ENCODE data around the gene SDHA. TPM values are rescaled to one million over a fixed set of nuclear protein-coding genes. Genes with fewer than 3 reads are reported as not detected.
"Not testable (repeated sequence)": the region's sequence is repeated elsewhere in the genome, so short reads cannot be mapped to it uniquely, and the experiment has no call there.

SDHA gene
- total RNA-seq, 3 donors from 2014 or later: 73.1 to 120 (median 104) TPM

GRCh38 chr5:237931-238330 lies 19.8 kb downstream of the SDHA start:
- not testable (repeated sequence) for H3K9me3 Mint-ChIP-seq; DNase-seq; ATAC-seq; H3K4me3 Mint-ChIP-seq; H3K27me3 Mint-ChIP-seq (ENCODE audit: low read depth); H3K4me1 Mint-ChIP-seq (ENCODE audit: low read depth)
- H3K36me3 Mint-ChIP-seq (ENCODE audit: insufficient read depth): peaks cover 39% of the 10 kb centered on the region

- not testable (repeated sequence) for ATAC-seq; H3K4me1 Mint-ChIP-seq (ENCODE audit: low read depth); H3K27me3 Mint-ChIP-seq (ENCODE audit: low read depth); H3K4me3 Mint-ChIP-seq; H3K9me3 Mint-ChIP-seq; DNase-seq
- peaks cover 31% of the 10 kb centered on the region for H3K36me3 Mint-ChIP-seq (ENCODE audit: insufficient read depth)
These were observed 22.4 kb downstream of the SDHA start for GRCh38 chr5:240550-240949.

GRCh38 chr5:241045-241669 lies 23.0 kb downstream of the SDHA start:
- H3K4me3 Mint-ChIP-seq; DNase-seq; H3K27me3 Mint-ChIP-seq (ENCODE audit: low read depth); H3K4me1 Mint-ChIP-seq (ENCODE audit: low read depth); H3K9me3 Mint-ChIP-seq; ATAC-seq: not testable (repeated sequence)
- peaks cover 35% of the 10 kb centered on the region for H3K36me3 Mint-ChIP-seq (ENCODE audit: insufficient read depth)

GRCh38 chr5:243683-244367 lies 25.7 kb downstream of the SDHA start:
- H3K4me3 Mint-ChIP-seq; H3K4me1 Mint-ChIP-seq (ENCODE audit: low read depth); DNase-seq; H3K27me3 Mint-ChIP-seq (ENCODE audit: low read depth); ATAC-seq; H3K9me3 Mint-ChIP-seq: not testable (repeated sequence)
- H3K36me3 Mint-ChIP-seq (ENCODE audit: insufficient read depth): peaks cover 49% of the 10 kb centered on the region

- not testable (repeated sequence) for DNase-seq; H3K9me3 Mint-ChIP-seq; H3K27me3 Mint-ChIP-seq (ENCODE audit: low read depth); H3K4me3 Mint-ChIP-seq; ATAC-seq; H3K4me1 Mint-ChIP-seq (ENCODE audit: low read depth)
- H3K36me3 Mint-ChIP-seq (ENCODE audit: insufficient read depth): peaks cover 46% of the 10 kb centered on the region
These were observed 27.6 kb downstream of the SDHA start for GRCh38 chr5:245717-246116.

GRCh38 chr5:250396-250795 lies 32.3 kb downstream of the SDHA start:
- H3K27me3 Mint-ChIP-seq (ENCODE audit: low read depth); H3K4me3 Mint-ChIP-seq; H3K9me3 Mint-ChIP-seq; DNase-seq; H3K4me1 Mint-ChIP-seq (ENCODE audit: low read depth); ATAC-seq: not testable (repeated sequence)
- peaks cover 29% of the 10 kb centered on the region for H3K36me3 Mint-ChIP-seq (ENCODE audit: insufficient read depth)

GRCh38 chr5:251016-251415 lies 32.9 kb downstream of the SDHA start:
- H3K27me3 Mint-ChIP-seq (ENCODE audit: low read depth); H3K9me3 Mint-ChIP-seq; H3K4me3 Mint-ChIP-seq; DNase-seq; H3K4me1 Mint-ChIP-seq (ENCODE audit: low read depth); ATAC-seq: not testable (repeated sequence)
- peaks cover 26% of the 10 kb centered on the region for H3K36me3 Mint-ChIP-seq (ENCODE audit: insufficient read depth)

GRCh38 chr5:251538-251937 lies 33.4 kb downstream of the SDHA start:
- not testable (repeated sequence) for ATAC-seq; H3K4me1 Mint-ChIP-seq (ENCODE audit: low read depth); H3K9me3 Mint-ChIP-seq; DNase-seq; H3K4me3 Mint-ChIP-seq; H3K27me3 Mint-ChIP-seq (ENCODE audit: low read depth)
- H3K36me3 Mint-ChIP-seq (ENCODE audit: insufficient read depth): peaks cover 29% of the 10 kb centered on the region

GRCh38 chr5:251975-252374 lies 33.9 kb downstream of the SDHA start:
- H3K27me3 Mint-ChIP-seq (ENCODE audit: low read depth); H3K4me3 Mint-ChIP-seq; H3K9me3 Mint-ChIP-seq; DNase-seq; H3K4me1 Mint-ChIP-seq (ENCODE audit: low read depth); ATAC-seq: not testable (repeated sequence)
- peaks cover 29% of the 10 kb centered on the region for H3K36me3 Mint-ChIP-seq (ENCODE audit: insufficient read depth)

GRCh38 chr5:252546-252945 lies 34.4 kb downstream of the SDHA start:
- H3K36me3 Mint-ChIP-seq (ENCODE audit: insufficient read depth): peaks cover 27% of the 10 kb centered on the region
- no peaks in the 10 kb centered on the region for H3K9me3 Mint-ChIP-seq
- DNase-seq: no peak
- no peak for ATAC-seq
- peaks cover 9% of the 10 kb centered on the region for H3K4me1 Mint-ChIP-seq (ENCODE audit: low read depth)
- H3K4me3 Mint-ChIP-seq: peak overlapping the region; percentile 1
- H3K27me3 Mint-ChIP-seq (ENCODE audit: low read depth): no peaks in the 10 kb centered on the region

- H3K4me1 Mint-ChIP-seq (ENCODE audit: low read depth); ATAC-seq; DNase-seq; H3K27me3 Mint-ChIP-seq (ENCODE audit: low read depth); H3K4me3 Mint-ChIP-seq; H3K9me3 Mint-ChIP-seq: not testable (repeated sequence)
- H3K36me3 Mint-ChIP-seq (ENCODE audit: insufficient read depth): peaks cover 16% of the 10 kb centered on the region
These were observed 36.2 kb downstream of the SDHA start for GRCh38 chr5:254322-254721.

- not testable (repeated sequence) for H3K9me3 Mint-ChIP-seq; ATAC-seq; H3K4me3 Mint-ChIP-seq; DNase-seq; H3K27me3 Mint-ChIP-seq (ENCODE audit: low read depth); H3K4me1 Mint-ChIP-seq (ENCODE audit: low read depth)
- peaks cover 13% of the 10 kb centered on the region for H3K36me3 Mint-ChIP-seq (ENCODE audit: insufficient read depth)
These were observed 37.0 kb downstream of the SDHA start for GRCh38 chr5:255116-255515.

GRCh38 chr5:256347-256746 lies 38.2 kb downstream of the SDHA start:
- H3K4me3 Mint-ChIP-seq: not testable (repeated sequence)
- H3K36me3 Mint-ChIP-seq (ENCODE audit: insufficient read depth): peaks cover 13% of the 10 kb centered on the region

GRCh38 chr5:257148-257547 lies 39.0 kb downstream of the SDHA start:
- DNase-seq (no peak), ATAC-seq (no peak)
- Mint-ChIP-seq H3K4me3 (no peak overlapping the region), H3K4me1 (ENCODE audit: low read depth) (peaks cover 9% of the 10 kb centered on the region), H3K36me3 (ENCODE audit: insufficient read depth) (peaks cover 13% of the 10 kb centered on the region), H3K27me3 (ENCODE audit: low read depth) (no peaks in the 10 kb centered on the region), H3K9me3 (no peaks in the 10 kb centered on the region)

More at GRCh38 chr5:256347-256746, 38.2 kb downstream of the SDHA start:
- not testable (repeated sequence) for H3K27me3 Mint-ChIP-seq (ENCODE audit: low read depth); H3K4me1 Mint-ChIP-seq (ENCODE audit: low read depth); DNase-seq; ATAC-seq; H3K9me3 Mint-ChIP-seq

- H3K36me3 Mint-ChIP-seq (ENCODE audit: insufficient read depth): peaks cover 20% of the 10 kb centered on the region
- not testable (repeated sequence) for DNase-seq; H3K27me3 Mint-ChIP-seq (ENCODE audit: low read depth); H3K9me3 Mint-ChIP-seq; ATAC-seq; H3K4me3 Mint-ChIP-seq; H3K4me1 Mint-ChIP-seq (ENCODE audit: low read depth)
These were observed 45.3 kb downstream of the SDHA start for GRCh38 chr5:263275-263974.

Measured in activated T-cell treated with anti-CD3 and anti-CD28 coated beads, Interleukin-2, amount 50 U/mL, for 4 hours (primary cell).